Body of pancreas (tissue), 4 donors: ENCODE measurements around the gene CMC4. TPM values are rescaled to one million over a fixed set of nuclear protein-coding genes. Genes with fewer than 3 reads are reported as not detected.
A peak's percentile ranks its signal among the peaks of the same experiment; 100 is the strongest.

Source experiments
- ATAC-seq: fragments of 150-250 bp; one replicate; pipeline ENCODE4 v1.9.1; 2016
- DNase-seq, 4 donors: peaks; one replicate each; pipeline ENCODE4 v3.0.0-alpha.2; 2019
- H3K27ac ChIP-seq, 4 donors: fragments of 200-600 bp; sonication (generic); 1 replicate in 3 of 4; 2 replicates in 1 of 4; pipeline versions ENCODE4 v1.5.1 to v1.6.1; 2016 to 2019; ENCODE audit warnings: mild to moderate bottlenecking in 1 of 4, mixed read lengths in 1 of 4, moderate library complexity in 1 of 4
- H3K27me3 ChIP-seq, 2 donors: fragments of 200-600 bp; sonication (generic); one replicate each; pipeline ENCODE4 v1.6.0; 2016; ENCODE audit warnings: mild to moderate bottlenecking in 1 of 2
- H3K36me3 ChIP-seq, 2 donors: fragments of 200-600 bp; sonication (generic); replicated peaks in 1 of 2; 2 replicates each; pipeline ENCODE4 v1.5.1; 2016; ENCODE audit warnings: low read depth in 2 of 2; ENCODE audit not compliant: insufficient read depth in 1 of 2
- H3K4me1 ChIP-seq: fragments of 200-600 bp; sonication (generic); one replicate; pipeline ENCODE4 v1.6.0; 2016
- H3K4me3 ChIP-seq, 2 donors: fragments of 200-600 bp; sonication (generic); 1 replicate in 1 of 2; 2 replicates in 1 of 2; pipeline ENCODE4 v1.5.1; 2016 to 2019
- H3K9me3 ChIP-seq, 3 donors: fragments of 200-600 bp; sonication (generic); 1 replicate in 2 of 3; 2 replicates in 1 of 3; pipeline ENCODE4 v1.5.1; 2016
- CTCF ChIP-seq, 7 experiments: fragments of 450-650 bp in 4 of 7; fragments of 200-600 bp in 3 of 7; sonication (generic) in 3 of 7; IDR thresholded peaks; one replicate each; pipeline ENCODE4 v1.5.1; 2016 to 2019; ENCODE audit warnings: antibody characterized with exemption in 7 of 7
- POLR2A ChIP-seq, 3 donors: fragments of 450-650 bp; IDR thresholded peaks; one replicate each; pipeline ENCODE4 v1.6.1; 2016; ENCODE audit warnings: antibody characterized with exemption in 3 of 3, mild to moderate bottlenecking in 2 of 3
- WGBS, 2 donors: methylation state at CpG; one replicate each; pipeline ENCODE4 v1.1.5; 2017; 5-methylcytosine and 5-hydroxymethylcytosine counted together
- intact Hi-C: fragments of 100-400 bp; cut with DNase I; formaldehyde crosslinking; loops from one replicate; pipeline ENCODE4 v1.15.1; 2023
- total RNA-seq, 2 donors: library from RNA; depleted of rRNA; stranded (reverse); fragments of >200 nt; gene quantifications; one replicate each; pipeline ENCODE4 v1.1.0, GENCODE V29; 2016

Gene CMC4
- total RNA-seq, 2 donors from 2014 or later: 8.9 to 20.5 TPM

- peak overlapping the region in 1 of 4 donors; percentile 30 for H3K27ac ChIP-seq
- H3K9me3 ChIP-seq: no peaks in the 10 kb centered on the region
- peaks cover 16% of the 10 kb centered on the region for H3K4me1 ChIP-seq
- no peak overlapping the region for H3K4me3 ChIP-seq
- no peaks in the 10 kb centered on the region for H3K27me3 ChIP-seq
- no peak for ATAC-seq
- WGBS, 2 donors: 68 to 89% methylated on average over 3 of the region's 3 CpGs
- intact Hi-C loops: no loop called here
- DNase-seq: no peak
- H3K36me3 ChIP-seq: no peaks in the 10 kb centered on the region
- no peak for TF ChIP-seq CTCF (IDR thresholded peaks at IDR 0.05)
- TF ChIP-seq POLR2A (IDR thresholded peaks at IDR 0.05): no peak
Observed at GRCh38 chrX:155020591-155020990, 50.3 kb downstream of the CMC4 start.

Other genes with a start within 250 kb of the CMC4 start
- gene SMIM9, start 236.5 kb downstream of the CMC4 start, total RNA-seq: not detected
- 10 to 100 TPM; 20.8 to 21.5 TPM for gene F8A1, start 184.8 kb downstream of the CMC4 start, total RNA-seq
- 1 to 10 TPM; 5.7 to 9.2 TPM for gene F8, start 48.4 kb downstream of the CMC4 start, total RNA-seq
- gene FUNDC2, start 44.3 kb downstream of the CMC4 start, total RNA-seq: 10 to 100 TPM; 28.8 to 66.3 TPM
- 1 to 10 TPM; 2.6 to 3.0 TPM for gene MTCP1, start within 50 bp of the CMC4 start, total RNA-seq
- gene BRCC3, start 372 bp upstream of the CMC4 start, total RNA-seq: 1 to 10 TPM; 6.3 to 7.5 TPM
- 10 to 100 TPM; 10.5 to 17.9 TPM for gene VBP1, start 145.3 kb upstream of the CMC4 start, total RNA-seq
- gene RAB39B, start 193.4 kb upstream of the CMC4 start, total RNA-seq: 1 to 10 TPM in 1 of 2 donors, not detected in 1; 1.8 TPM